CD4-positive, alpha-beta T cell treated with Interferon gamma for 1 hour (primary cell): ENCODE measurements around the gene AUTS2.

ENCODE experiments used
- DNase-seq: peaks from one replicate; pipeline ENCODE4 v3.0.0-alpha.2; 2020

The AUTS2 gene

DNA sequence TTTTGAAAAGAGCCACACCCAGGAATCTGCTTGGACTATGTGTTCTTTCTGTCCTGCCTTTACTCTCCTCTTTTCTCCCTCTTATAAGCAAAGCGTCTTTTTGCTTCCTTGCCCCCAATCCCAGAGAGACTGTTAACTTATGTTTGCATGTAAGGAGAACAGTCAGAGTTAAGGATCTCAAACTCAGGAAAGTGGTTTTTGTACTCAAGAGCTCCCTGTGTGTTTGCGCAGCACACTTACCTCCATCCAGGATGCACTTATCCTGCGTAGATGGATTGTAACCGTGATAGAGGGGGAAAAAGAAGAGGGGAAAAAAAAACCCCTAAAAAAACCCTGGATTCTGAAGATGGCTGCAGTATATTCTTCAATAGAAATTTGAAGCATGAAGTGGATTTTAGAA, 228.9 kb downstream of the AUTS2 start:
- DNase-seq, result no peak

- DNase-seq, result no peak
These were observed 229.3 kb downstream of the AUTS2 start for GRCh38 chr7:69827558-69827957.

DNA sequence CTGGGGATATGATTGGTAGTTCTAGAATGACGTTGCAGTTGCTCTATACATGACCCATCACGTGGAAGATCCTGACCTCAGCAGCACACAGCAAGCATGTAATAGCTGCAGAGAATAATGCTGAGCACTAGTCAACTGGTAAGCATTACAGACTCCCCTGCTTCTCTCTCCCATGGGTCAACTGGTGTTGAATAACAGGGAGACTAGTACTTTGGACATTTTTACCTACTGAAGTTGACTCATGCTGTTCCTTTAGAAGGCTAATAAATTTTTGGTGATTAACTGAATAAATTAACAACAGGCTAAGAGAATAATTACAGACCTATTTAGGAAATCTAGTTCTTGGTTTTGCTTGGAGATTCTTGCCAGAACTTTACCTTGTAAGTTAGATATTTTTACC, 234.1 kb downstream of the AUTS2 start:
- no peak for DNase-seq

- no peak for DNase-seq
These were observed 235.7 kb downstream of the AUTS2 start for GRCh38 chr7:69833964-69834363.

- DNase-seq, result no peak
These were observed 238.4 kb downstream of the AUTS2 start for GRCh38 chr7:69836702-69837101.

DNA sequence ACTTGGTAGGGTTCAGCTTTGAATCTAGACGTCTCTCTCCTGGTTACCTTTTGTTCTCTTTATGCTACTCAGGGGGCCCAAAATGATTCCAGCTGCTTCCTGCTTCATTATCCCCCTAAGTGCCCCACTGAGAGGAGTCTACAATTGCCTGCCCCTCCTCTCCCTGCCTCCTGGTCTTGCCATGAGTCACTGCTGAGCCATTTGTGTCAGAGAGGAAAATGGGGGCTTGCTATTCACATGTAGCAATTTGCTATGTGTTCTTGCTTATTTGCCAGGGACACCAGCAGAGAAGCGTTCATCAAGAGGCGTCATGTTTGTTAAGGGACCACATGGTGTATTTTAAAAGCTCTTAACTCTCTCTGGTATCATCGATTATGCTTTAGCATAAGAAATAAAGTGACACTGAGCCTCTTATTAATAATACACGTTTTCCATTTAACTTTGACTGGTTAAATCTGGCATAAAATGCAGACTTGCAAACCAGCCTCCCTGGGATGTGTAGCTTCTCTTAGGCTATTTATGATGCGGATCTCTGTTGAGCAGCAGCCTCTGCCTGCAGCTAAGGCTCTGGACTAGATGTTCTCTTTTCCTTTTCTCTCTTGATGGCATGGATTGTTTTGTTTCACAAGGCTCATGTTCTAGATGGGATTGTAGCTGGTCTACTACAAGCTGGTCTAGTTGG, 239.3 kb downstream of the AUTS2 start:
- no peak for DNase-seq

DNA sequence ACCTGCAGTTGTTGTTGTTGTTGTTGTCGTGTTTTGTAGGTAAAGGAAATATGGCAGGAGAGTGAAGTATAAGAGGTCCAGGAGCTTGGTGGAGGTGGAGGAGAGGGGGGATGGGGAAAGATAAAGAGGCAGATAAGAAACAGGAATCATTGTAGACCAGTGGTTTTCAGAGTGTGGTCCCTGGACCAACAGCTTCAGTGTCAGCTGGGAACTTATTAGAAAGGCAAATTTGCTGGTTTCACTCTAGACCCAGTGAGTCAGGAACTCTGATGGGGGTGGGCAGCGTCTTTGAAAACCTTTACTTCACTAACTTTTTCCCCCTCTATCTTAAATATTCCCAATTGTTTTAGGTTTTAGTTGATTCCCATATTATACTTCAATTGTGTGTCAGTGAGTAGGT, 241.5 kb downstream of the AUTS2 start:
- no peak for DNase-seq

DNA sequence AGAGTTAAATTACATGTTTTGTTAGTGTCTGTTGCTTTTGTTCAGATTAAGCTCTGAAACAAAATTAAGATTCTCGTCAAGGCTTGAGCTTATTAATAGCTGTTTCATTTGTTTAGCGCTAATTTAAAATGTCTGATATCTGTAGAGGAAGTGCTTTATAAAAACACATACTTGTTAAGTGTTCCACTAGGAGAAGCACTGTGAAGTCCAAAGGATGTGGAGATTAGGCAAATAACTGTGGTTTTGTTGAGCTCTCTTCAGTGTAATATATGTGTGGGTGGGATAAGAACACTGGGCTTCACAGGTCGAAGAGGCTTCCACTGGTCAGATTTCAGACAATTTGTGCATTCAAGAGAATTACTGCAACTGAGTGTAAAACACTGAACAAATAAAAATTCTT, 242.0 kb downstream of the AUTS2 start:
- no peak for DNase-seq

DNA sequence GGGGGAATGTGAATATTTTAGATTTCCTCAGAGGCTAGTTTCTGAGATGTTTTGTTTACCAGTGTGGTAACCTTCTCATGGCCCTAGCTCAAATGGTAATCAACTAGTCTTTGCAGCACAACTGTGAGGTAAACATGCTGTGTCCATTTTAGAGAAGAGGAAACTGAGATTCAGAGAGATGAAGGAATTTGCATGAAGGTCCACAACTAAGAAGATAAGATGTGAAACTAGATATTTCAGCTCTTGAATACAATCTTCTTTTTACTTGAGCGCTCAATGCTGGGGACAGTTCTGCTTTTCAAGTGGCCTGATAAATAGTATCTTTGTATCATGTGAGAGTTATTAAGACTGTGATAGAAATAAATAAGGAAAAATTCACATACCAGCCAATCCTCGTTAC, 245.4 kb downstream of the AUTS2 start:
- no peak for DNase-seq

DNA sequence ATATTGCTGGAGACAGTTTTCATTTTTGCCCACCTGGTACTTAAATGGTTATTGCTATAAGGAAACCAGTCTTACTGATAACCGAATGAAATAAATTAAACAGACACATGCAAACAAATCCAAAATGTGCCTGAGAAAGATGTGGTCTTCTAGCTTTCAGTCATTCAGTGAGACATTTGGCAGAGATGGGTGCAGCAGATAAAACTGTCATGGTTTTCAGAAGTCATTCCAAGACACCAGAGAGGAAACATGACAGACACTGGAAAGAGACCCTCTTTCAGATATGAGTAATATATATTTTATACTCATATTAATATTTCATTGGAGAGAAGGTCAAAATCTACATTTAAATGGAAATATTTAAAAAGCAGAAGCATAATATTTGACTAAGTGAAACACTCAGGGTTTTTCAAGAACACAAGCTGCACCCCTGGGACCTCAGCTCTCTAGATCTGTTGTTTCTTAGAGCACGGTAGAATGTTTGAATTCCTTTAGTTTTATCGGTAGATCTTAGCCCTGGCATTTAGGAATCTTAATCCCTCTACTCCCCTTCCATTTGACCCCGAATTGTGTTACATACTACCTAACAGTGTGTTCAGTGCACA, 246.1 kb downstream of the AUTS2 start:
- DNase-seq, result no peak

DNA sequence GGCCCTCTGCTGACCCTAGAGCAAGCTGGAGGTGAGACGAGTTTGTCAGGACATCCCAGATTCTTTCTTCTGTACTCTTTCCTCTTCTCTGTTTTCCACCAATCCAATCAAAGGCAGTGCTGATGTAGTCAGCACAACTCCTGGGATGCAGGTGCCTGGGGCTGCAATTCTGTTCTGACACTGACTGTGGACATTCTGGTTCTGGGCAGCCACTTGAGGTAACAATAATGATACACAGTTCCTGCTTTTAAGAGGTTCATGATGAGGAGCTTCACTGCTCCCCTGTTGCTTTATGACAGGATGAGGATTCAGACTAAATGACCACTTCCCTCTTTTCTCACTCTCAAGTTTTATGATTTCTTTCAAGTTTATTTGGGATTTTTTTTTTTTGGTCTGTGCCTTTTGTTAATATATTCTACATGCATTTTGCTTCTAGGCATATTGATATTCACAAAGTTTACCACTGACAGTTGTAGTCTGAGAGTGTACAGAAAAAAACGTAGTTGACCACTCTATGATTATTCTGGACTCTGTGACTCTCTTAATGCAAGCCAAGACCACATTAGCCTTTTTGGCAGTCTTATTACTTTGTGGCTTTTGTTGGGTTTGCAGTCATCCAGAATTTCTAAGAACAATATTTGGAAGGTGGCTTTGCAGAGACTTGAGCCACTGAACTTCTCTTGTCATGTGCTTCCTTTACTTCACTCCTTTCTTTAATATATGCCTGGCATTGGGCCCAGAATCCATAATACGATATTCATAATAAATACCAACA, 247.6 kb downstream of the AUTS2 start:
- DNase-seq, result no peak

DNA sequence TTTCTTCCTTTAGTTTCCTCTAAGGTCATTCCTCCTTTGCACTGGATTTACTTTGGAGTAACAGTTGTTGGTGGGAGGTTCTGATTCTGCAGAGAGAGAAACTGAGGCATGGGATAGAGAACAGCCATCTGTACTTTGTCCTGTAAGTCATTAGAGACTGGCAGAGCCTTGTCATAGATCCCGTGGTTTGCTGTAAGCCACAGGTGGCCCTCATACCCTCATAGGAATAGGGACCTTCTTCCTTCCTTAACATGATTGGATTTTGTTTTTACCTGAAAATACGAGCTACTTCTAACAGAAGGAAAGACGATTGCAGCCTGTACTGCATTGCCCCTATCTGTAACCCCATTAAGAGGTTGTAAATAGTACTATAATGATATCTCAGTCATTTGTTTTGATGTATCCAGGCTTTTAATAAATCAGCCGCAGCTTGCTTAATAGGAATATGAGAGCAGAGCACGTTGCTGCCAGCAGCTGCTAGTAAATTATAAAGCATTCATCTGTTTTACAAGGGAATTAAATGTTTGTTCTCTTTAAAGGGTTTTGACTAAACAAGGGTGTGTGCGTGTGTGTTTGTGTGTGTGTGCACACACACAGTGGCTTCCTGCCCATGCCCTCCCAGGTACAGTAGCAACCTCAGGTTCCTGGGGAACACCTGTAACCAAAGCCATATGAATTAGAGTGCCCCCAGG, 249.8 kb downstream of the AUTS2 start:
- no peak for DNase-seq

DNA sequence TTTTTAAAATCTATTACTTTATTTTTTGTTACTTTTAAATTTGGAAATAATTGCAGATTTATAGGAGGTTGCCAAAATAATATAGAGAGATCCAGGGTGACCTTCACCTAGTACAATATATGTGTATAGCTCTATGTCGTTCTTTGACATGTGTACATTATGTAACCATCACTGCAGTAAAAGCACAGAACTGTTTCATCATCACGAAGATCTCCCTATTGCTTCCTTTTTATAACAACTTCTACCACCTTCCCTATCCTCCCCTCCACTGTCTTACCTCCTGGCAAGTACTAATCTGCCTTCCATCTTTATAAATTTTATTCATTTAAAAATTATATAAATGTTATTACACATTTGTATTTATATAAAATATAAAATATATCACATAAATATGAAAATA, 251.0 kb downstream of the AUTS2 start:
- DNase-seq, result no peak

- no peak for DNase-seq
These were observed 258.7 kb downstream of the AUTS2 start for GRCh38 chr7:69857014-69857413.

GRCh38 chr7:69858471-69858870, 260.2 kb downstream of the AUTS2 start:
- no peak for DNase-seq

DNA sequence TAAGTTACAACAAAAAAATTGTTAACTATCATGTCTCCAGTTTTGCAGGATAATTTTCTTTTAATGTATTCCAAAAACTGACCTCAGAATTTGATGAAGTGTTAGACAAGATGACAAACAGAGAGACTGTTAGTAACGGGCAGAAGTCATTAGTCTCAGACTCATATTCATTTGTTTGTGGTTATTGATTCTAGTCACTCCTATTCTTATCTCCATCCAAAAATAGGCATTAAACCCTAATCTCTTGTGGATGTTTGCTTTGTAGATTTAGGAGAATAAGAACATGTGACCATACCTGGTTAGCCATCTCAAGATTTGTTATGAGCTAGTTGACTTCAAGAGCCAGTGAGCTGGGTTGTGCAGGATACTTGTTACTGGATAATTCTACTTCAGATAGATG, 261.1 kb downstream of the AUTS2 start:
- no peak for DNase-seq

DNA sequence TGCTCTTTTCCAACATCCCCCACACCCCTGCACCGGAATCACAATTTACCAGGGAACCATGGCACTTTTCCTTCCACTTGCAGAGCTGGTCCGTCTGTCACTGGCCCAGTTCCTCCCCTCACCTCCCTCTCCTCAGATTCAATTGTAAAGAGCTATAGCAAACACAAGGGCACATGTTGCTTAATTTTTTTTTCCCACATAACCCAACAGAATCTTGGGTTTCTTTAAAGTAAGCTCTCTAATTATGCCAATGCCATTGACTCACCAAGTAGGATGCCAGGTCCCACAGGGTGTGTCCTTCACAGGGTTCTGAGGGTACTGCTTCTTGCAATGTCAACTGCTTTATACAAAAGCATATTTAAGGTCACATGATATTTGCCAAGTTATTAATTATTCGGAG, 262.2 kb downstream of the AUTS2 start:
- no peak for DNase-seq

GRCh38 chr7:69860941-69861622, 262.8 kb downstream of the AUTS2 start:
- no peak for DNase-seq

DNA sequence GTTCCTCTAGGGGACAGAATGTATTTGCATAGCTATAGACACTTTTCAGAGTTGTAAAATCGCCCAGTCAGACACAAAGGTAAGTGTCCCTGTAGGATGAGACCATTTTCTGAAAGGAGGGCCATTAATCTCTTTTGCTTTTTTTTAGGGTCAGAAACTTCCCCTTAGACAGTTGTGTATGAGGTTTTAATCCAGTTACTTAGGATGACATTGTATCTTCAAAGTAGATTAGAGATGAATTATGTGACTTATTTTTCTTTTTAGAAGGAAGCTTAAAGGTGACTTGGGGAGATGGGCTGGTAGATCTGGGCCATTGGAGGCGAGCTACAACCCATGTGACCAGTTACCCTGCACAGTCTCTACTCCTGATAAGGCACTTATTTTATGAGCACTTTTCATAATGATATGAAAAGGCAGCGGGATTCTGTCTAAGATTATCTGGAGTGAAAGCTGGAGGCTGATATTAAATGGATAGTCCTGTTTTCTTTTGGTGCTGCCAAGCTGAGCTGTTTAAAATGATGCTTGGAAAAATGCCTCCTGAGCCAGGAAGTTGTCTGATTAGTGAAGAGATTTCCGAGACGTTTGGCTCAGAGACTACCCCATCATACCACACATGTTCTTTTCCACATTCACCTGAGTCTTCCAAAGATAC, 264.3 kb downstream of the AUTS2 start:
- DNase-seq, result no peak

- no peak for DNase-seq
These were observed 266.0 kb downstream of the AUTS2 start for GRCh38 chr7:69864274-69864673.

GRCh38 chr7:69864822-69865221, 266.5 kb downstream of the AUTS2 start:
- DNase-seq, result no peak

DNA sequence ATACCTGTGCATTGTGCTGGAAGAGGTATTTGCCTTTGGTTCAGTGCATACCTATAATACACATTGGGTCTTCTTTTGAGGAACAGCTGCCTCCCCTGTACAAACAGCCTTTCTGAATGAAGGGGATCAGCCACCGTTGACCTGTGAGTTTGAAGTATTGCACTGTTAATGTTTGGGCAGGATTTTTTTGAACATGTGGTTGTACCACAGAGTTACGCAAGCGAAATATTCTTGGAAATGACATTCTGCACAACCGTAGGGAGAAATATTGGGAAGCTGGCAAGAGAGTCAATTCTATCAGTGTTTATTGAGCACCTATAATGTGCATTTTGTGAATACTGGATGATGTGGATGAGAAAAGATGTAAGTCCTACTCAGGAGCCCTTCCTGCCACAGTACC, 270.6 kb downstream of the AUTS2 start:
- DNase-seq, result no peak
